GM19035 (cell line): Measurements from ENCODE around the gene ERICH4.
"Not testable (repeated sequence)": the region's sequence is repeated elsewhere in the genome, so short reads cannot be mapped to it uniquely, and the experiment has no call there.

Experiments used
- ATAC-seq: cut with Tn5 transposase; IDR thresholded peaks from one replicate; pipeline ENCODE4 v1.9.1; 2021; ENCODE audit not compliant: unreplicated experiment

ERICH4 gene

DNA sequence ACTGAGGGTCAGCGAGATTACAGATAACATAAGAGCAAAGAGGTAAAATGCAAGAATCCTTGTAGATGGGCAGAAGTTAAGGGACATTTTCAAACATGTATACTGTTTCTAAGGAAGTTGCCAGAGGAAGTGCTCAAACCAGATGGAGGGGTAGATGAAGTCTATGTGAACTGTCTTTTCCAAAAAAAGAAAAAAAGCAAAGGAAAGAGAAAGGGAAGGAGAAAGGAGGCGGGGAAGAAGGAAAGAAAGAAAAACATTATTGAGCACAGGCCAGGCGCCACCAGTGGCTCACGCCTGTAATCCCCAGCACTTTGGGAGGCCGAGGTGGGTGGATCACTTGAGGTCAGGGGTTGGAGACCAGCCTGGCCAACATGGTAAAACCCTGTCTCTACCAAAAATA lies 8.5 kb upstream of the ERICH4 start:
- no peak for ATAC-seq

DNA sequence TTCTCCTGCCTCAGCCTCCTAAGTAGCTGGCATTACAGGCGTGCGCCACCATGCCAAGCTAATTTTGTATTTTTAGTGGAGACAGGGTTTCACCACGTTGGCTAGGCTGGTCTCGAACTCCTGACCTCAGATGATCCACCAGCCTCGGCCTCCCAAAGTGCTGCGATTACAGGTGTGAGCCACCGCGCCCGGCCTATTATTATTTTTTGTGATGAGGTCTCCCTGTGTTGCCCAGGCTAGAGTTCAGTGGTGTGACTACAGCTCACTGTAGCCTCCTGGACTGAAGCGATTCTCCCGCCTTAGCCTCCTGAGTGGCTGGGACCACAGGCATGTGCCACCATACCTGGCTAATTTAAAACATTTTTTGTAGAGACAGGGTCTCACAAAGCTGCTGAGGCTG lies 7.6 kb upstream of the ERICH4 start:
- ATAC-seq = not testable (repeated sequence)

- ATAC-seq = no peak
Measured at GRCh38 chr19:41435936-41436673, 6.9 kb upstream of the ERICH4 start.

DNA sequence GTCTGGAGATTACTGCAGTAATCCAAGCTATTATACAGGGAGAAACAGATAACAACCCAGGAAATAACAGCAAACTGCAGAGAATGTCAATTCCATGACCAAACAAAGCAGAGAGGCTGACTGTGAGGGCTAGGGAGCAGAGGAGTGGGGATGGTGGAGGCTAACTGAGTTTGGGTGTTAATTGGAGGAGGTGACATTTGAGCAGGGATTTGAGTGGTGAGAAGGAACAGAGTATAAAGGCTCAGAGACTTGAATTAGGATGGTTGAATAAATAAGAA lies 6.3 kb upstream of the ERICH4 start:
- no peak for ATAC-seq

DNA sequence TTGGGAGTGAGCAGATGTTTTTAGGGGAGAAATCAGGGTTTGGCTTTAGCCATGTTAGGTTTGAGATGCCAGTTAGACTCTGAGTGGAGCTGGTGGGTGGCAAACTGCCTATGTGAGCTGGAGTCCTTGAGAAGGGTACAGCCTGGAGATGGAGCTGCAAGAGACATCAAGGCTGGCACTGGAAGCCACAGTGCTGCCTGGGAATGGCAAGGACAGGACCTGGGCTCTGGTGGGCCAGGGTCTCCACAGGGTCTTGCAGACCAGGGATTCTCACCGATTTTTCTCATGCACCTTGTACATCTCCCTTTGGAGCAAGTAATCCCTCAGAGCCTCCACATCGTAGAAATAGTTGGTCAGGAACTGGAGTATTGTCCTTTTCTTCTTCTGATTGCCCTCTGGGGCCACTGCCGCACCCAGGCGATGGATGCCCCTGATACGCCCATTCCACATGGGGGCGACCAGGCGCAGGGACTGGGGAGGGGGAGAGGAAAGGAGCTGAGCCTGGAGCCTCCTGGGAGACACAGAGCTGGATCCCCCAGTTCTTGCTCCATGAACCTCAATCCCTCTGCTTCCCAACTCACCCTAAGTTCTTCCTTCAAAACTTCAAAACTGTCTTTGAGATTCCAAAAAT lies 4.9 kb upstream of the ERICH4 start:
- ATAC-seq = no peak

DNA sequence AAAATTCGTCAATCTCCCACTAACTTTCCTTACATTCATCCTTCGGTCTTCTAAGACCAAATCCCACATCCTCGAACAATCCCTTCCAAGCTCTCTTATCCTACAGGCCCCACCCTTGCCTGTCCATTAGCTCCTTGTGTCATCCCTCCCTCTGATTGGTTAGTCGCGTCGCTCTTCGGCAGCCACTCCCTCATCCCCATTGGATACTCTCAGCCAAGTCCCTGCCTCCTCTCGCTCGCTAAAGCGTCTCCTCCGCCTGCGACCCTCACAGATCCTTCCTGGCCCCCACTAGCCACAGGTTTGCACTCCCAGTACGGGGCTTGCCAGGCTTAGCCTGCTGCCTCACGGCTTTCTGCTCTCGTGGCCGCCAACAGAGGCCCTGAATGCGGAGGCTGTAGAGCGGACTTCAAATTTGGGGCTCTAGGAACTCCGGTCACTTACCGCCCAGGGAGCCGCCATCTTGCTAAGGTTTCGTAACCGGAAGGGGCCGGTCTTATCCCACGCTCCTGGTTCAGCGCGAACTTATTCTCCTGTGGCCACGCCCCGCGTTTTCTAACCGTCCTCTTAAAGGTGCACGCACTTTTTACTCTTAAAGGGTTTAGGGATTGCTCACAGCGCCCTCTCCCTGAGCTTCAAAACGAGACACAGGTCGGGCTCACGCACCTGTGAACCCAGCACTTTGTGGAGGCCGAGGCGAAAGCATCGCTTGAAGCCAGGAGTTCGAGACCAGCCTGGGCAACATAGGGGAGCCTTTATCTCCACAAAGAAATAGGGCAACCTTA lies 3.3 kb upstream of the ERICH4 start, which contains the start of gene DMAC2:
Gene DMAC2, minus strand, starts transcription at position 472 of the 782 bp plus-strand sequence. Its CDS starts 13 bp downstream, at position 459.
- ATAC-seq = peak; percentile 92

- no peak for ATAC-seq
Measured at GRCh38 chr19:41441321-41441945, 1.5 kb upstream of the ERICH4 start.

DNA sequence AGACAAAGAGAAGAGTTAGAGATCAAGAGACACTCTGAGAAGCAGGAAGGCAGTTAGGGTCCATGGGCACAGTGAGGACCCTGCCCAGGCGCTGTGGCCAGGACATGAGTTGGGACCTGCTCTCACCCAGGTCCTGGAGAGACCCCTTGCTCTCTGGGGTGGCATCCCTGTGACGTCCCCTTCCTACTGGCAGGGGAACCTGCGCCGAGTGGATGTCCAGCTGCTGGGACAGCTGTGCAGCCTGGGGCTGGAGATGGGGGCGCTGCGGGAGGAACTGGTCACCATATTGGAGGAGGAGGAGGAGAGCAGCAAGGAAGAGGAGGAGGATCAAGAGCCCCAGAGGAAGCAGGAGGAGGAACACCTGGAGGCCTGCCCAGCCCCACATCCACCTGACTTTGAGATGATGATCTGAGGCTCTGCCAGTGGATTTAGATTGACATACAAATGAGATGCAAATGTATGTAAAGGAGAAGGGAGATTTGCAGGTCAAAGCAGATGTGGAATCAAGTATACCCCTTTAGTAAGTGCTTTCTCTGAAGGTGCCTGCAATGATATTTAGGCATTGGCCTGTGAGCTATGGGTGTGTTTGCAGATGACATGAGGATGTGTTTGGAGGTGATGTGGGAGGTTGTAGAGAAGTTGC lies 978 bp downstream of the ERICH4 start:
- ATAC-seq = no peak

DNA sequence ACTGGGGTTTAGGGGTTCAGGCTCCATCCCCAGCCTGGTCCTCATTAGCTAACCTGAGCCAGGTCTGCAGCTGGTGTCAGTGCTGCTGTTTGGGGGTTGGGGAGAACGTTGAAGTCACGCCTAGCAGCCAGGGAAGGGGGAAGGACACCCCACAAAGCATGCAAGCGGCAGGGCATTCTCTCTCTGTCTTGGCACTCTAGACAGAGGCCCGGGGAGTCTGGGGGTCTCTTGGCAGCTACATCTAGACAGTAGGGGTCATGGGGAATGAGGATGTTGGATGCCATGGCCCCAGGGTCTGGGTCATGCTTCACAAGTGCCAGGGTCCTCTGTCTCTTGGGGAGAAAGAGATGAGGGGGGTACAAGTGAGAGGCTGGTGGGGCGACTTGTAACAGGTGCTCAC lies 2.6 kb downstream of the ERICH4 start:
- ATAC-seq = no peak

DNA sequence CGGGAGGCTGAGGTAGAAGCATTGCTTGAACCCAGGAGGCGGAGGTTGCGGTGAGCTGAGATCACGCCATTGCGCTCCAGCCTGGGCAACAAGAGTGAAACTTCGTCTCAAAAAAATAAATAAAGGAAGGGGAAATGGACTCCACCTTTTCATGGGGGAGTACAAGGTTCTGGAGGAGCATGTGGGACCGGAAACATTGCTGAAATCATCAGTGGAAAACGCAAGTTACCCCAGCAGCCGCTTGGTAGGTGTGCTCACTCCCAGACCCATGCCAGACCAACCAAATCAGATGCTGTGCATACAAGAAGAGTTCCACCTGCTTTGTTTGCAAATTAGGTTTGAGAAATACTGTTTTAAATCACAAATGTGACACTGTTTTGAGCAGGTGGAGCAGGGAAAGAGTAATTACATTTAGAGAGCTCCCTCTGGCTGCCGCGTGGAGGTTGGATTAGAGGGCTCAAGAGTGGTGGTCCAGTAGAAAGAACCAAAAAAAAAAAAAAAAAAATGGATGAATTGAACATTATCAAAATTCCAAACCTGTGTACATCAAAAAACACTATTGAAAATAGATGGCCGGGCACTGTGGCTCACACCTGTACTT lies 4.9 kb downstream of the ERICH4 start:
- no peak for ATAC-seq

DNA sequence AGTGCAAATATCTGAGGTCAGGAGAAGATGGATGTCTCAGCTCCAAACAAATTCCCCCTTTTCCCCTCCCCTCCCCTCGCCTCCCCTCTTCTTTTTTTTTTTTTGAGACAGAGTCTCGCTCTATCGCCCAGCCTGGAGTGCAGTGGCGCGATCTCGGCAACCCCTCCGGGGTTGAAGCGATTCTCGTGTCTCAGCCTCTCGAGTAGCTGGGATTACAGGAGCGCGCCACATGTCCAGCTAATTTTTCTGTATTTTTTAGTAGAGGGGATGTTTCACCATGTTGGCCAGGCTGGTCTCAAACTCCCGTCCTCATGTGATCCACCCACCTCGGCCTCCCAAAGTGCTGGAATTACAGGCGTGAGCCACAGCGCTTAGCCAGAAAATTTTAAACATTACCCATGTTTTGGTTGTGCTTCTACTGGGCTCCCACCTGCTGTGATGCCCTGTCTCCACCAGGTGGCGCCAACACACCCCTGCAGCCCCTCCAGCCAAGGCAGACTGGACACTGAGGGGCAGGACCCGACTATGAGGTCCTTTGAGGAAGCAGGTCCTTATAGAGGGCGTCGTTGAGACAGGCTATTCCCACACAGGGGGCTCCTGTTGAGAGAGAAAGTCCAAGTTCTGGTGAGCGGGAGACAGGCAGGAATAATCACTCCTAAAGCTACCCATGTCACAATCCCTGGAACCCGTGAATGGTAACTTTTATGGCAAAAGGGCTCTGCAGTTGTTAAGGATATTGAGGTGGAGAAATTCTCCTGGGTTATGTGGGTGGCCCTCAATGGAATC lies 6.3 kb downstream of the ERICH4 start:
- no peak for ATAC-seq

DNA sequence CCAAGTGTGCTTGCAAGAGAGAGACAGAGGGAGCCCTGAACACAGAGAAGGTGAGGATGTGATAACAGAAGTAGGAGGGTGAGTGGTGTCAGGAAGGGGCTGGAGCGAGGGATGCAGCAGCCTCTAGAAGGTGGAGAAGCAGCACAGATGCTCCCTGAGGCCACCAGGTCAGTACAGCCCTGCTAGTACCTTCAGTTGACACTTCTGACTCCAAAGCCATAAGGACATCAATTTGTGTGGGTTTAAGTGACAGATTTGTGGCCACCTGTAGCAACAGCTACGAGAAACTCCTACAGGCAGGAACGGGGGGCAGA lies 6.9 kb downstream of the ERICH4 start:
- ATAC-seq = no peak

- no peak for ATAC-seq
Measured at GRCh38 chr19:41452584-41453275, 9.8 kb downstream of the ERICH4 start.

DNA sequence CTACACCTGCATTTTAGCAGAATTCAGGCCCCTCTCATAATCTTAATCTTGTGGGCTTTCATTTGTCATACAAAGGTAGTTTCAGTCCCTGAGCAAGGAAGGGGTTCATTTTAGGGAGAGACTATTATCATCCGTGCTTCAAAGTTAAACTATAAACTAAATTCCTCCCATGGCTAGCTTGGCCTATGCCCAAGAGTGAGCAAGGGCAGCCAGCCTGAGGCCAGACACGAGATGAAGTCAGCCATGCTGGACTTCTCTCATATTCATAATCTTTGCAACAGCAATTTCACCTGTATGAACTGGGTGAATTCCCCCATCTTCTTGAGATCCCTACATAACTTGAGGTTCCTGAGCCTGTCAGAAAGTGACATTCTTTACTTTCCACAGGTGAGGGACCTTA lies 13.0 kb downstream of the ERICH4 start:
- ATAC-seq = no peak

DNA sequence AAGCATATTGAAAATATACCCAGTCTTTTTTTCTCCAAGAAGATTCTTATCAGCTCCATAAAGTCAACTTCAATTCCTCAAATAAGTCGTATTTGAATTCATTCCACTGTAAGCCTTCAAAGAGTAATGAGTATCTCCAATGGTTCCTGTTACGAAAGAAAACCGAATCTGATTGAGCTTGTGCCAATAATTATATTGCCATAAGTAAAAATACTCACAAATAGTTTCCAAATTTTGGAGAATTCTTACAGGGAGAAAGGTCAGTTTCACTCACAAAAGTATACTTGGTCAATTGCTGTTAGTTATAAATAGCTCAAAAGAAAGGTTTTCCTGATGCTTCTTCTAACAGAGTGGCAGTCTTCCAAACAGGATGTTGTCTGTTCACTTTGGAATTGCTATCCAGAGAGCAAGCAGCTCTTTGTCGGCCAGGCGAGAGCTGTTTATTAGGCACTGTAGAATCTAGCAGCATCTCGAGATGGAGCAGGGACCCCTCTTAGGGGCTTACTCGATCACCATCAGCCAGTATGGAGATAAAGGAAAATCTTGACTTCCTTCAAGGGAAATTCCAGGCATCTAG lies 13.5 kb downstream of the ERICH4 start:
- no peak for ATAC-seq

GRCh38 chr19:41457241-41457640 lies 14.3 kb downstream of the ERICH4 start:
- peak; percentile 81 for ATAC-seq

GRCh38 chr19:41462497-41462896 lies 19.5 kb downstream of the ERICH4 start:
- no peak for ATAC-seq

GRCh38 chr19:41463257-41464256 lies 20.6 kb downstream of the ERICH4 start:
- ATAC-seq = not testable (repeated sequence)
